Gastrocnemius medialis (tissue), 4 donors: ENCODE results near the gene DPPA3.

Experiments
- POLR2A ChIP-seq, 2 donors: fragments of 450-650 bp; IDR thresholded peaks; one replicate each; pipeline ENCODE4 v1.6.1; 2017; ENCODE audit warnings: antibody characterized with exemption in 2 of 2, mild to moderate bottlenecking in 2 of 2, moderate library complexity in 2 of 2
- TF ChIP-seq, protein P1 (sequence below), 5 experiments: fragments of 450-650 bp in 3 of 5; fragments of 200-600 bp in 2 of 5; sonication (generic) in 2 of 5; IDR thresholded peaks in 4 of 5; conservative IDR thresholded peaks in 1 of 5; 1 replicate in 4 of 5; 2 replicates in 1 of 5; pipeline ENCODE4 v1.5.1; 2016 to 2019; ENCODE audit warnings: antibody characterized with exemption in 5 of 5, mild to moderate bottlenecking in 3 of 5, moderate library complexity in 3 of 5

DNA sequence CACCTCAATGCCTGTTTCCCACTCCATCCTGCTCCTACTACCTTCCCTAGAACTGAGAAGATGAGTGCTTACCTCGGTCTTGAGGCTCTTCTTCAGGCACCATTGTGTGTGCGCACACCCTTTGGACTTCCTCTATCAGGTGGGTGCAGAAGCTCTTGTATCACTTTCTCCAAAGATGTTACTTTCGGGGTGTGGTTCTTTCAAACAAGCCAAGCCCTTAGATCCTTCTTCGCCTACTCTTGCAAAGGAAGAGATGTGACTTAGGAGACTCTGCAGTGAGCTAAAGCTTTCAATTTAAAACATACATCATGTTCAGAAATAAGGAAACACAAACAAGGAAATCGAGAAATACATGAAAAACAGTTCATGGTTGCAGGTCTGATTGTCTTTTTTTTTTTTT lies 36.0 kb downstream of the DPPA3 start, which contains the start of gene CLEC4C:
- TF ChIP-seq, protein P1, sequence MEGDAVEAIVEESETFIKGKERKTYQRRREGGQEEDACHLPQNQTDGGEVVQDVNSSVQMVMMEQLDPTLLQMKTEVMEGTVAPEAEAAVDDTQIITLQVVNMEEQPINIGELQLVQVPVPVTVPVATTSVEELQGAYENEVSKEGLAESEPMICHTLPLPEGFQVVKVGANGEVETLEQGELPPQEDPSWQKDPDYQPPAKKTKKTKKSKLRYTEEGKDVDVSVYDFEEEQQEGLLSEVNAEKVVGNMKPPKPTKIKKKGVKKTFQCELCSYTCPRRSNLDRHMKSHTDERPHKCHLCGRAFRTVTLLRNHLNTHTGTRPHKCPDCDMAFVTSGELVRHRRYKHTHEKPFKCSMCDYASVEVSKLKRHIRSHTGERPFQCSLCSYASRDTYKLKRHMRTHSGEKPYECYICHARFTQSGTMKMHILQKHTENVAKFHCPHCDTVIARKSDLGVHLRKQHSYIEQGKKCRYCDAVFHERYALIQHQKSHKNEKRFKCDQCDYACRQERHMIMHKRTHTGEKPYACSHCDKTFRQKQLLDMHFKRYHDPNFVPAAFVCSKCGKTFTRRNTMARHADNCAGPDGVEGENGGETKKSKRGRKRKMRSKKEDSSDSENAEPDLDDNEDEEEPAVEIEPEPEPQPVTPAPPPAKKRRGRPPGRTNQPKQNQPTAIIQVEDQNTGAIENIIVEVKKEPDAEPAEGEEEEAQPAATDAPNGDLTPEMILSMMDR (IDR thresholded peaks at IDR 0.05 in 4 of 5, conservative IDR thresholded peaks at IDR 0.05 in 1 of 5), result no peak
- TF ChIP-seq POLR2A (IDR thresholded peaks at IDR 0.05), result no peak
